Measurements from ENCODE around the gene ING2.
"Not testable (repeated sequence)": the region's sequence is repeated elsewhere in the genome, so short reads cannot be mapped to it uniquely, and the experiment has no call there.

- not testable (repeated sequence) for TF ChIP-seq CTCF (IDR thresholded peaks at IDR 0.05; ENCODE audit: poor library complexity); EZH2 (IDR thresholded peaks at IDR 0.05; ENCODE audit: borderline replicate concordance); EZH2phosphoT487 (IDR thresholded peaks at IDR 0.05; ENCODE audit: low read depth, severe bottlenecking, unreplicated experiment)
Measured at GRCh38 chr4:183553147-183553478, 48.3 kb downstream of the ING2 start.

Data from hepatocyte (in vitro differentiated cells).